Superior temporal gyrus (tissue), 1 donor: ENCODE measurements around the gene DCBLD1.

Experiments
- DNase-seq: peaks from one replicate; pipeline ENCODE4 v3.0.0-alpha.2; 2016; ENCODE audit errors: extremely low spot score

Gene DCBLD1

DNA sequence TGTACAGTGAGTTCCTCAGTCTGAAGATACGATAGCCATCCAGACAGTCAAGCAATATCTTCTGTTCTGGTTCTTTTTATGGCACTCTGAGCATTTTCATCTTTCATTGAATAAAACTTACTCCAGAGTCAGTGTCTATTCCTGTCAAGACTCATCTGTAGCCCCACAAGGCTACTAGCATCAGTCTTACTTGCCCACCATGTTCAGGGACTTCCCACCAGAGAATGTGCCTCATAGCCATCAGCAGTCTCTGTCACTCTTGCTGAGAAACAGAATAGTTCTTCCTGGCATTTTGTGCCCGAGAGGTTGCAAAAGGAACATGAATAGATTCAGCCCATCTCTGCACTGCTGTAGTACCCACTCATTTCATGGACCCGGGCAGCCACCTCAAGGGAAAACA lies 12.7 kb upstream of the DCBLD1 start:
- no peak for DNase-seq

DNA sequence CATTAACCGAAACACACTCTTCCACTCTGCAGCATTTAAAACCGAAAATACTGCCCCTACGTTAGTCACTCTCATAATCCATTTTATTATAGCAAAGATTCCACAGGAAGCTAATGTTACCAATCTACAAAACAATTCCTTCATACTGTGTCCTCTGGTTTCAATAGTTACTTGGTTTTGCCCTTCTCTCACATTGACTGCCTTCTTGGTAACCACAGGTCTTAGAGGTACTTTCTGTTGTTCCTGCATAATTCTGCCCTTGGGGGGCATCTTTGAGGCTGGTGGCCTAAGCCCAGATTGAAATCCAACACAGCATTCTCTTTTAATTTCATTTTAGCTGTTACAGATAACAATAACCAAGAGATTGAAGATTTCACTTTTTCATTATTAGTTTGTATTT lies 9.8 kb upstream of the DCBLD1 start:
- no peak for DNase-seq

DNA sequence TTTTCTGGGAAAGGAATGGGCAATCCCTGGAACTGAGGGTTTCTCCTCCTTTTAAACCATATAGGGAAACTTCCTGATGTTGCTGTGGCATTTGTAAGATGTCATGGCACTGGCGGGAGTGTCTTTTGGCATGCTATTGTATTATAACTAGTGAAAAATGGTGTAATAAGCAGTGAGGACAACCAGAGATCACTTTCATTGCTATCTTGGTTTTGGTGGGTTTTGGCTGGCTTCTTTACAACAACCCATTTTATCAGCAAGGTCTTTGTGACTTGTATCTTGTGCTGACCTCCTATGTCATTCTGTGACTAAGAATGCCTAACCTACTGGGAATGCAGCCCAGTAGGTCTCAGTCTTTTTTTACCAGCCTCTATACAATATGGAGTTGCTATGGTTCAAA lies 9.1 kb upstream of the DCBLD1 start:
- DNase-seq = no peak

DNA sequence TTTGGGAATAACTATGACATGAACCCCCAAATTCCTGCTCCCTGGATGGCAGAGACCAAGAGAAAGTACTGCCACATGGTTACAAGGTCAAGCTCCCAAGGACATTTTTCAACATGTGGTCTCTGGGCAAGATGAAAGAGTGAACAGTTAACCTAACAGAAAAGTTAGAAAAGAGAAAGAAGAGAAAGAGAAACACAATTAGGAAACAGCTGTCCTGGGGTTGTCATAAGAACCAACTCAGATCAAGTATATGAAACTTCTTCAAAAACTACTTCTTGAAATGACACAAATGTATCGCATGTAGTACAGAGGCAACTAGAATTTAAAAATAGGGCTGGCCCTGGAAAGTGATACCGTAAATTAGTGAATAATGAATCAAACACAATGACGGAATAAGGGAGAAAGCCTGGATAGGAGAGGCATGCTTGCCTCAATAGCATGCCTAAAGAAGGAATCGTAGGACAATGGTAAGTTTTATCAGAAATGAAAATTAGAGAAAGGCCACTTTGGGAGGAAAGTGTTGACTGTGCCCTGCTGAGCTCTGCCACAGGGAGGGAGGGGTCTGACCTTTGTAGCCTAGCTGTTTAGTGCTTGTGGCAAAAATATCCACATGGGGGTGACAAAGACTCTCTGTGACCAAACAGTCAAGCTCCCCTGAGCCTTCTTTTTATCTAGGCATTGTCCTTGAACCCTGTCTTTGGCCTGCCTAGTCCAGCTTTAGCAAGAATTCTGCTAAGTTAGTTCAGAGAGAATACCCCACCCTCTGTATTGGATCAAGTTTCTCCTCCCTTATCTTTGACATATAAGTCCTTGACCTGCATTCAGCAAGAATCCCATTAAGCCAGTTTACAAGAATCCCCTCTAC lies 4.3 kb upstream of the DCBLD1 start:
- DNase-seq = peak; percentile 55

DNA sequence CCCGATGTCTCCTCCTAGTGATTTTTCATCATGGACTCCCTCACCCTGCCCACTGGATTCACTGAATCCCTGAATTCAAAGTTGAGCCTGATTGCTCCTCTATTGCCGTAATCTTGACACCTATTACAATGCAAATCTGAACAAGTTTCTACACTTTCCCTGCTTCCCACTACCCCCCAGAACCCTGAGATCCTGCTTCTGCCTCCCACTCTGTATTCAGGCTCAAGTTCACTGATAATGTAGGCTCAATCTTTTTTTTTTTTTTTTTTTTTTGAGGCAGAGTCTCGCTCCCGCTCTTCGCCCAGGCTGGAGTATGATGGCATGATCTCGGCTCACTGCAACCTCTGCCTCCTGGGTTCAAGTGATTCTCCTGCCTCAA lies 3.6 kb upstream of the DCBLD1 start:
- DNase-seq = no peak

DNA sequence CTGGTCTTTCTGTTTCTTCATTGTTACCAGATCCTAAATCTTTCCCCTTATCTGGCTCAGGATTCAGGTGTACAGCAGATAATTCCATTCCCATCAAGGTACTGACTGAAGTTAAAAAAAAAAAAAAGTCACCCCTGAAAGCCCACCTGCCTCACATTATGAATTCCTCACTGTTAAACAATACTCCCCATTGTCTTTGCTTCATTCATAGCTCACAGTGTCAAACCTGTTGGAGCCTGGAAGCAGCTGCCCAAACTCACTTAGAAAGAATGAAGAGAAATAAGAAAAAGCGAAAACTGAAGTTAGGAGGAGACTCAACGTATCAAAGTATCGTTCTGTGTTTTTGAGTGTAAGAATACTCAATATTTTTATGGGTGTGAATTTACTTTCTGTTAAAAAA lies 1.8 kb upstream of the DCBLD1 start:
- DNase-seq = no peak

DNA sequence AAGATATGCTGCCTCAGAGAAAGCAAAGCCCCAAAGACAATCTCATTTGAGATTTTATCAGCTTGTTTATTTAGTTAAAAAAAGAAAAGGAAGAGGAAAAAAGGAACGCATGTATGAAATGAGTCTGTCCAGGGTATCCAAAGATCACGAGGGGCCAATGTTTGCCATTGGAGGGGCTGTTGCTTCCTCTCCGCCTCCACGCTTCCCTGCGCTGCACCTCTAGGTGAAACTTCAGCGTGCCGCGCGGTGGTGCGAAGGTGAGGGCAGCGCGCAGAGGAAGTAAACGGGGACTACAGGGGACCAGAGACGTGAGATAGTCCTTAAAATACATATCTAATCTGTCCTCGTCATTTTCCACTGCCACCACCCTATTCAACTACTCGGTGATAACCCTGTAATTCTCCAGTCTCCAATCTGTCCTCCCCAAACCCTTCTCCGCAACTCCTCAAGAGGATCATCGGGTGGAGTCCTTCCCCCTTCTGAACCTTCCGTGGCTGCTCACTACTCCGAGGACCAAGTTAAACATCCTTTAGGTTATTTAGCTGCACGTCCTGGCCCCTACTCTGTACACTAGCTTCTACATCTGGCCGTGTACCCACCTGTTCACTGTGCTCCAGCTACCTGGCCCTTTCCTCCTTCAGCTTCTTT lies 1.1 kb upstream of the DCBLD1 start:
- DNase-seq = no peak

DNA sequence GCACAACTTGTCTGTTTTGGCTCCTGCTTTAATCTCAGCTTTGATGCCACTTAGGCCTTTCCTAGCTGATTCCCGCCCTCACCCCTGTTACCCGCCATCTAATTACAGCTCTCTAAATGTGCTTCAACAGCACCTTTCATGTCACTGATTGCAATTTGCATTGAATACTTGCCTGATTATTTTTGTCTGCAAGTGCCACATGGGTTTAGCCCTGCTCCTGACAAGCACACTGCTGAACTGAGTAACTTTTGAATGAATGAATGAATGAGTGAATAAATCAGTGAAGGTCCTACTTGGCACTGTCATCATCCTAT lies 591 bp upstream of the DCBLD1 start:
- no peak for DNase-seq

DNA sequence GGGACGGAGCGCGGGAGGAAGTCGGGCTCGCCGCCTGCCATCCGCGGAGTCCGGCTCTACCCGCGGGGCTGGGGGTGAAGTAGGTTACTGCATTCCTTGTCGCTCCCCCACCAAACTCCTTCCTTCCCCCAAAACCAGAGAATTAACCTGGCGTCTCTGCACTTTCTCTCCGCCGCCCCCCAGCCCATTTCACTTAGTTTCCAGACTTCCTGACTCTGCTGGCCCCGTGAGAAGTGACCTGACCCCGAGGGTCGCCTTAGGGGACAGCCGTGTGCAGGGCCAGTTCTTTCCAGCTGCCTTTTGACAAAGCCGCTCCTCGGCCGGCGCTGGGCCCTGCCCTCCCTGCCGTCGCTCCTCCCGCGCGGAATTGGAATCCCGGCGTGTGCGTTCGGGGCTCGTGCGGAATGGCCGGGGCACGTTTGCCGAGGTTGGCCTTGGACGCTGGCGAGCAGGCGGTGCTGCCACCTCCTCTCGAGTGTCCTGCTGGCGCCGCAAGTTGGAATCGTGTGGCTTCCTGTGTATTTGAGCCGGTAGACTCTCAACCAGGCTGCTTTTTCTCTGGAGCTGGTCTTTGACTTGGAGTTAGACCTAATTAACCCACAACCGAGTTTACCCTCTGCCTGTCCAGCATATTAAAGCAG lies 650 bp downstream of the DCBLD1 start:
- DNase-seq = peak; percentile 30

DNA sequence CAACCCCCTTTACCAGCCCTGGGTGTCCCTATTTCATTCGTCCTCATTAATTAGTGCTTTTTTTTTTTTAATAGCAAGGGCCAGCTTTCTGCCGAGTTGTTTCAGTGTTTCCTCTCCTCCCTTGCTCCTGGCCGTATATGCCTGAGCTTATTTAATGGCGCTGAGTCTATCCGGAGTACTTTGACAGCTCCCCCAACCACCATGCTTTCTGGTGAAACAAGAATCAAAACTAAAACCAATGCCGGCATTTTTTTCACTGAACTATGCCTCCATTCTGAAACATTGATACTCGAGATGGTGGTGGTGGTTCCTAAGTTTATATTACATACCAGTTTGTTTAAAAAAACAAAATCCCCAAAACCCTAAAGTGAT lies 1.2 kb downstream of the DCBLD1 start:
- DNase-seq = no peak

DNA sequence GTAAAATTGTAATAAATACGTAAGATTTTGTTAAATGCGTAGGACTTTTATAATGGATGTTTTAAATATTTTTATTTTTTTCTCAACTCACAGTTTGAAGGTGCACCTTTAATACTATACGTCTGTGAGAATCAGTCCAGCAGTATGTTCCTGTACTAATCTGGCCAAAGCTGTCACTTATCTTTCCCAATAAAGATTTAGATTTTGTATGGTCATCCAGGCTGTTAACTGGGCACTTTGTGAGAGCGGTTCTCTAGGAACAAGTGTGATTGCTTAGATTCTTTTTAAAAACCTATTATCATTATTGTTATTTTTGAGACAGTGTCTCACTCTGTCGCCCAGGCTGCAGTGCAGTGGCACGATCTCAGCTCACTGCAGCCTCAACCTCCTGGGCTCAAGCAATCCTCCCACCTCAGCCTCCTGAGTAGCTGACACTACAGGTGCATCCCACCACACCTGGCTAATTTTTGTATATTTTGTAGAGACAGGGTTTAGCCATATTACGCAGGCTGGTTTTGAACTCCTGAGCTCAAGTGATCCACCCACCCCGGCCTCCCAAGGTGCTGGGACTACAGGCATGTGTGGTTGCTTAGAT lies 1.7 kb downstream of the DCBLD1 start:
- DNase-seq = no peak

DNA sequence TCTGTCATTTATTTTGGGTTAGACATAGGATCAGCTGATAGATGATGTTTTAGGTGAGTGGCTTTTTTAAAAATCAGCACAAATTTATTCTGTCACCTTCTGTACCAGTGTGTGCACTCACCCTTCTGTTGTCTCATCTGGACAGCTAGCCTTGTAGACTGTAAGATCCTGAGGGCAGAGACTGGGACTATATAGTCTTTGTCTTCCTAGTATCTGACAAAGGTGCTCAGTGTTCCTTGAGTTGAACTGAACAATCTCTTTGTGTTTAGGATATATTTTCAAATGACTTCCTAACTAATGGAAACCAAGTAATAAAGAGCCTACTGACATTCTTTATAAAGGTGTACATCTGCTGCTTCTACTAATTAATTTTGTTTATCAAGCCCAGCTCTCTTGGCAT lies 3.0 kb downstream of the DCBLD1 start:
- no peak for DNase-seq

DNA sequence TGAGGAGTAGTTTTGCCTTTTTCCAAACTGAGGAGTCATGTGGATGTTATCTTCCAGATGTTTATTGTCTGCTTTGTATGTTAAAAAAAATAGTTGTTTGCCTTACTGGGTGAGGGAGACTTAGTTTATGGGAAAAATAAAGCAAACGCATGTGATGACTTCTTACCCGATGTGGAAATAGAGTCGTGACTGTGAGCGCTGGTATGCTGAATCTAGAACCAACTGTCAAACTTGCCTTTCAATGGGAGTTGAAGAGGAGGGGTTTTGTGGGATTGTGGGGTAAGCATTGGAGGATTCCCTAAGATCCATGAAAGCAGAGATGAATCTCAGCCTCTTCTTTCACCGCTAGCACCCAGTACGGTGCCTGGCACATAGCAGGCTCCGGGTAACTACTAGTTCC lies 5.3 kb downstream of the DCBLD1 start:
- no peak for DNase-seq

DNA sequence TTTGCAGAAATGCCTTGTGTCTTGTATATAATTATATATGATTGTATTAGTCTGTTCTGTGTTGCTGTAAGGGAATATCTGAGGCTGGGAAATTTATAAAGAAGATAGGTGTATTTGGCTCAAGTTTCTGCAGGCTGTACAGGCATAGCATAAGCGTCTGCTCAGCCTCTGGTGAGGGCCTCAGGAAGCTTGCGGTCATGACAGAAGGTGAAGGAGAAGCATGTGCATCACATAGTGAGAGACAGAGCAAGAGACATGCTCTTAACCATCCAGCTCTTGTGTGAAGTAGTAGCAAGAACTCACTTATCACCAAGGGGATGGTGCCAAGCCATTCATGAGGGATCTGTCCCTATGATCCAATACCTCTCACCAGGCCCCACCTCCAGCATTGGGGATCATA lies 6.5 kb downstream of the DCBLD1 start:
- no peak for DNase-seq

DNA sequence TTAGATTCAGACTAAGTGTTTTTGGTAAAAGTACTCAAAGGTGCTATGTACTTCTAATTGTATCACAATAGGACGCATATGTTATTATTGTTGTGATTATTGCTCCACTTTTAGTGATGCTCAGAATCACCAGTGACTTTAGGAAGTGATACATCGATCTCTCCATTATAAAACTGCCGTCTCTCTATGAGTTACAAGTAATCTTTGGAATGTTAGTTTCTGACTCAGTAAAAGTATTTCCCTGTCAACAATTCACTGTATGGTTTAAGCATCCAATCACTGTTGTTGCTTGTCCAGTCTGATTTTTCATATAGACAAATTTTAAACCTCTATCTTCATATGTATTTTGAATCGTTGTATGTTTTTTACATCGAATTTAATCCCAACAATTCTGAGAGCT lies 9.4 kb downstream of the DCBLD1 start:
- no peak for DNase-seq

DNA sequence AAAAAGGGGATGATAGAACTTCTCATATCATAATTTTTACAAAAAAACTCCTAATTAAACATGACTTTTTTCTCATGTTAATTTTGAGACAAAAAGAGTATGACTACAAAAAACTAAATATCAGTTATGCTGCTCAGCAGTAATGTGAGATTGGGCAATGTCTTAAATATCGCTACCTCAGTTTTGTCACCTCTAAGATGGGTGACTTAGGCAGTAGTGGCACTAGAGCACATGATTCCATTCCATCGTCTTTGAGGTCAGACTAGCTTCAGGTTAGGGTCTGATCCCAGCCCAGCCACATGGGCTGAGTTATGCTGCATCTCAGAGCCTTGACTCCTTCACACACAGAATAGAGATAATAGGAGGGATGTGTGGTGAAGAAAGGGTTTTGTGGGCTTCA lies 11.0 kb downstream of the DCBLD1 start:
- DNase-seq = no peak

DNA sequence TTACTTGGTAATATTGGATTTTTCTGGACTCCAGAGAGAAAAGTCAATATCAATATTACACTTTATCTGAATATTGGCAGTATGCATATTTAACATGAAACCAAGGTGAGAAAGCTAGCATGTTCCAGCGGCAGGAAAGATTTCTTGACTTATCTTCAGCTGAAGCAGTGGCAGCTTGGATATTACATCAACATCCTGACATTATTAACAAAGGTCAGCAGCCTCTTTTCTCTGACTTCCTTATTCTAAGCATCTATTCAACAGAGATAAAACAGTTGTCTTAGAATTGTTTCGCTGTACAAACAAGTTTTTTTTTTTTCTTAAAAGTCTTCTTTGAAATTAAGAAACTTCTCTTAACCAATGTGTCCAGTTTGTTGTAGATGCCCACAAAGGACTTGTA lies 11.8 kb downstream of the DCBLD1 start:
- no peak for DNase-seq

DNA sequence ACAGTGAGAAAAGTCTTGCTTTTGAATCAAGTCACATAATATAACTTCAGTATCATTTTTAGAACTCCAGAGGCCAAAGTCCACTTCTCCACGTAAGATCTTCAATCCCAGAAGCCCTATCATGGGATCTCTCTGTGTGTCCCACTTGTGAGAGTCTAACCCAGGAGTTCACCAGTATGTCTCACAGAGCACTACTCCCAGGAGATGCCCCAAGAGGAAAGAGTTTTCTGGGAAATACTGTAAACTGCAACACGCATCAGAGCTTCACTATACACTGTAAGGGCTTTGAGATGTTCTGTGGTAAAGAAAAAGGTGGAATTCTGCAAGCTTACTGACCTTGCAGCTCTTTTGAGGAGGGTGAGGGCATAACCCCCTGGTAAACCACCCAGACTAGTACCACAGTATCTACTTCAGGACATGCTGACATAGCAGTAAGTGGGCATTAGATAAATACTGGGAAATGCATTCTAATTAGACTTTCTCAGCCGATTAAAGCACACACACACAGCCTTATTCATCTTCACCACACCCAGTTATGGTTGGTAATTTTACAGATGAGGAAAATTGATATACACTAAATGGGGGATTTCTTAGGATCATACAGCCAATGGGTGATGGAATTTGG lies 12.3 kb downstream of the DCBLD1 start:
- no peak for DNase-seq

DNA sequence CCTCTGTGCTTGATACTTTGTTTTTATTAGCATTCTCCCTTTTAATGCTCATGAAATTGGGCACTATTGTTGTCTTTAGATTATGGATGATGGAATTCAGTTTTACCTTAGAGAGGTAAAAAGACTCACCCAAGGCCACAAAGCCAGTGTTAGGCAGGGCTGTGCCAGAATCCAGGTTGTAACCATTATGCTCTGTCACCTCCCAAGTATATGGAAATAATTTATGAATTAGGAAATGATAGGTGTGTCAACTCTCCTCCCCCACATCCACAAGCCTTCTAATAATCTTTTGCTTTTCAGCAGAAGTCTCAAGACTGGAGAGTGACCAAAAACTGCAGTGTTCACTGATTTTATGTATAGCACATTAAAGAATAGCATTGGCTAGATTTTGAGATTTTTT lies 13.0 kb downstream of the DCBLD1 start:
- DNase-seq = no peak

DNA sequence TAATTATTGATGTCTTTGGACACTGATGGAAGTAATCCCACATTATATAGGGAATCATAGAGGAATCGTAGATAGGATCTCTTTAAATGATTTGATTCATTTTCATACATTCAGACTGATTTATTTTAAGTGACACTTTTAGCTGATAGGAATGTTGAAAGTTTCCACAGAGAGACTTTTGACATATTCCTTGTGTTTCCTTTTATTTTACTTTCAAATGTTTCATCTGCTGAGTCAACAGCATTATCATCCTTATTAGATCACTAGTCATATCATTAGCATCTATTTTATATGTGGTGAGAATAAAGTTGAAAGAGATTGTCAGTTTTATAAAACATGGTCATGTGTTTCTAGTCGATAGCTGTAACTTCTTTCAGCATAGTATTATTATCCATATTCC lies 13.4 kb downstream of the DCBLD1 start:
- no peak for DNase-seq

DNA sequence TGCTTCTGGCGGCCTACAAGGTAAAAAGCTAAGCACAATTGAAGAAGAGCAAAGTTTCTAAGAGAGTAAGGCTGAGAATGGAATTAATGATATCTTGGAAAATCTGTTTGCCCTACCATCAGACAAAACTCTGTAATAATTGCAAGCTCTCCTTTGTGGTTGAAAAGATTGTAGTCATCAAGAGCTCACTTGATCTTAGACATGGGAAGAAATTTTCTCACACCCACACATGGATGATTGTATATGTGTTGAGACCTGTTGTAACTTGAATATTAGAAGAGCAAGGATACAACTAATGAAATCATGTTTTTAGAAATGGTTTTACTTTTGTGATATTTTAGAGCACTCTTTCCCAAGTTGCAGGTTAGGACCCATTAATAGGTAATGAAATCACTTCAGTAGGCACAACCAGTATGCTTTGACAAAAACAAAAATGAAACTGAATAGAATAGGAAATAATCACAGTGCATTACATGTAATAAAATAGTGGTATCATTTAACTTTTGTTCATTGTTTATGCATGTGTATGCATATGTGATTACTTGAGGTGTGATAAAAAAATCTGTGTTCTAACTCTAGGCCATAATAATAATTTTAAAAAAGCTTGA lies 14.0 kb downstream of the DCBLD1 start:
- DNase-seq = no peak

DNA sequence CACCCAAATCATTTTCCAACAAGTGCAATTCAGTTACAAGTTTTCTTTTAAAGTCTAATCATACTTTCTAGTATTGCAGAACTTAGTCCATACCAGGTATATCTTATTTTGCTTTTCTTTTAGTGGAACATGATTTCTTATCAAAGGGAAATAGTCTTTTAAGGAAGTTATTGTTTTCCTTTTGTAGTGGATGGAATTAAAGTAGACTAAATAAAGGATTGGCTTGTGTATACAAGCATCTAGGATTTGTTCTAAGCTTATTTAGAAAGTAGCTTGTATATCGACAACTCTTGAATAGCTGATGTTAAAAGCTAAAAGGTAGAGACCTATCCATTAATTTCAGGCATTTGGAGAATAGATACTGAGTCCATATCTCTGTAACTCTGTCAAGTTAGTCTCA lies 14.8 kb downstream of the DCBLD1 start:
- no peak for DNase-seq
